ENCODE measurements around the gene DHRS13.
A peak's percentile ranks its signal among the peaks of the same experiment; 100 is the strongest.

Gene DHRS13

GRCh38 chr17:28902819-28903545 is at the start of gene DHRS13:
Gene DHRS13 (minus strand): TSS chr17:28903079. CDS start chr17:28902944, 135 bp downstream.
- peak in 53 of 56 donors; percentile 25 to 90 (median 69) for DNase-seq

GRCh38 chr17:28951991-28952975 is 49.4 kb upstream of the DHRS13 start:
- peak; percentile 87 to 100 (median 98) for DNase-seq

GRCh38 chr17:28951428-28951990 is 48.6 kb upstream of the DHRS13 start, which contains the start of gene PHF12:
Gene PHF12 (minus strand): TSS chr17:28951518. CDS start chr17:28950960, 558 bp downstream.
- DNase-seq: peak; percentile 88 to 100 (median 99)

GRCh38 chr17:28950752-28951427 is 48.0 kb upstream of the DHRS13 start:
- DNase-seq: peak in 5 of 56 donors; percentile 48 to 62 (median 55)

- peak in 38 of 56 donors; percentile 40 to 75 (median 58) for DNase-seq
Measured at GRCh38 chr17:28950017-28950751, 47.3 kb upstream of the DHRS13 start.

GRCh38 chr17:28949185-28950016 is 46.5 kb upstream of the DHRS13 start:
- DNase-seq: peak in 44 of 56 donors; percentile 28 to 83 (median 58)

- DNase-seq: peak in 3 of 56 donors; percentile 65 to 67 (median 66)
Measured at GRCh38 chr17:28948873-28949184, 46.0 kb upstream of the DHRS13 start.

GRCh38 chr17:28948342-28948741 is 45.5 kb upstream of the DHRS13 start:
- DNase-seq: no peak

- DNase-seq: no peak
Measured at GRCh38 chr17:28947639-28948038, 44.8 kb upstream of the DHRS13 start.

- no peak for DNase-seq
Measured at GRCh38 chr17:28946239-28946638, 43.4 kb upstream of the DHRS13 start.

GRCh38 chr17:28944862-28945741 is 42.2 kb upstream of the DHRS13 start:
- DNase-seq: no peak

- no peak for DNase-seq
Measured at GRCh38 chr17:28944343-28944742, 41.5 kb upstream of the DHRS13 start.

- no peak for DNase-seq
Measured at GRCh38 chr17:28942925-28943324, 40.0 kb upstream of the DHRS13 start.

- DNase-seq: no peak
Measured at GRCh38 chr17:28941251-28941650, 38.4 kb upstream of the DHRS13 start.

GRCh38 chr17:28940675-28941074 is 37.8 kb upstream of the DHRS13 start:
- peak in 15 of 56 donors; percentile 4 to 35 (median 21) for DNase-seq

- no peak for DNase-seq
Measured at GRCh38 chr17:28940142-28940541, 37.3 kb upstream of the DHRS13 start.

- peak in 18 of 56 donors; percentile 4 to 64 (median 19) for DNase-seq
Measured at GRCh38 chr17:28938552-28938951, 35.7 kb upstream of the DHRS13 start.

- DNase-seq: peak in 38 of 56 donors; percentile 6 to 75 (median 37)
Measured at GRCh38 chr17:28937044-28937729, 34.3 kb upstream of the DHRS13 start.

Data from nucleus accumbens (tissue), 56 donors.